ENCODE data around the gene DIDO1. TPM values are rescaled to one million over a fixed set of nuclear protein-coding genes. Genes with fewer than 3 reads are reported as not detected.

DIDO1 gene
- total RNA-seq, 1 donor from 2014 or later = 37.9 TPM

DNA sequence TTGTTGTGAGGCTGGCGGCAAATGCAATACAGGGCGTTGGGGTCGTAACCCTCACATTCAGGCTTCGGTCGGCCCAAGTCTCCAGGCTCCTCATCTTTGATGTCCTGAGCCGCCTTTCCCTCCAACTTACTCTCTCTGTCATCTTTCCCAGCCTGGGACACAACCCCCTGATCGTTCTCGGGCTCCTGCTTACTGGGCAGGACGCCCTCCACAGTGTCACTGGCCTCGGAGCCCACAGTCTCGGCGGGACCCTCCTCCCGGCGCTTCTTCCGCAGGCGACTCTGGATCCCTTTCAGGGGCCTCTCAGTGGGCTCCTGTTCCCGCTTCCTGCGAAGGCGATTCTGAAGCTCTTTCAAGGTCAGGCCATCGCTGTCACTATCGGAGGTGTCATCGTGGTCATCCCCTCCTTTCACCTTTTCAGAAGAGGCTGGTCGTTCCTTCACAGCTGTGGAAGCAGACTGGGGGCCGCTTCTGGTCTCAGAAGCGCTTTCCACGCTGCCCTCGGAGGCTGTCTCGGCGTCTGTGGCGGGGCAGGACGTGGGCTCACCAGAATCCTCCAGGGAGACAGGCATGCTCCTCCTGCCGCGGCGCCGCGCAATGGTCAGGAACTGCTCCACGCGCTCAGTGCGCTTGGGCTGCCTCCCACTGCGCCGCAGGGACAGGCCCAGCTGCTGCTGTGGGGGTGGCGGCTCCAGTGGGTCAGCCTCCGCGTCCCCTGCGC is 15.4 kb downstream of the DIDO1 start:
- H3K4me3 ChIP-seq (ENCODE audit: low read depth, low read length) = no peak overlapping the region
- no peak for DNase-seq (ENCODE audit: low read depth)
- peaks cover 9% of the 10 kb centered on the region for H3K36me3 ChIP-seq (ENCODE audit: control insufficient read depth, insufficient read depth, low read length)
- TF ChIP-seq, protein P1, sequence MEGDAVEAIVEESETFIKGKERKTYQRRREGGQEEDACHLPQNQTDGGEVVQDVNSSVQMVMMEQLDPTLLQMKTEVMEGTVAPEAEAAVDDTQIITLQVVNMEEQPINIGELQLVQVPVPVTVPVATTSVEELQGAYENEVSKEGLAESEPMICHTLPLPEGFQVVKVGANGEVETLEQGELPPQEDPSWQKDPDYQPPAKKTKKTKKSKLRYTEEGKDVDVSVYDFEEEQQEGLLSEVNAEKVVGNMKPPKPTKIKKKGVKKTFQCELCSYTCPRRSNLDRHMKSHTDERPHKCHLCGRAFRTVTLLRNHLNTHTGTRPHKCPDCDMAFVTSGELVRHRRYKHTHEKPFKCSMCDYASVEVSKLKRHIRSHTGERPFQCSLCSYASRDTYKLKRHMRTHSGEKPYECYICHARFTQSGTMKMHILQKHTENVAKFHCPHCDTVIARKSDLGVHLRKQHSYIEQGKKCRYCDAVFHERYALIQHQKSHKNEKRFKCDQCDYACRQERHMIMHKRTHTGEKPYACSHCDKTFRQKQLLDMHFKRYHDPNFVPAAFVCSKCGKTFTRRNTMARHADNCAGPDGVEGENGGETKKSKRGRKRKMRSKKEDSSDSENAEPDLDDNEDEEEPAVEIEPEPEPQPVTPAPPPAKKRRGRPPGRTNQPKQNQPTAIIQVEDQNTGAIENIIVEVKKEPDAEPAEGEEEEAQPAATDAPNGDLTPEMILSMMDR (IDR thresholded peaks at IDR 0.05; ENCODE audit: insufficient read depth, low read length, poor library complexity, severe bottlenecking) = no peak
- no peaks in the 10 kb centered on the region for H3K27me3 ChIP-seq (ENCODE audit: control insufficient read depth, insufficient read depth, low read length)

DNA sequence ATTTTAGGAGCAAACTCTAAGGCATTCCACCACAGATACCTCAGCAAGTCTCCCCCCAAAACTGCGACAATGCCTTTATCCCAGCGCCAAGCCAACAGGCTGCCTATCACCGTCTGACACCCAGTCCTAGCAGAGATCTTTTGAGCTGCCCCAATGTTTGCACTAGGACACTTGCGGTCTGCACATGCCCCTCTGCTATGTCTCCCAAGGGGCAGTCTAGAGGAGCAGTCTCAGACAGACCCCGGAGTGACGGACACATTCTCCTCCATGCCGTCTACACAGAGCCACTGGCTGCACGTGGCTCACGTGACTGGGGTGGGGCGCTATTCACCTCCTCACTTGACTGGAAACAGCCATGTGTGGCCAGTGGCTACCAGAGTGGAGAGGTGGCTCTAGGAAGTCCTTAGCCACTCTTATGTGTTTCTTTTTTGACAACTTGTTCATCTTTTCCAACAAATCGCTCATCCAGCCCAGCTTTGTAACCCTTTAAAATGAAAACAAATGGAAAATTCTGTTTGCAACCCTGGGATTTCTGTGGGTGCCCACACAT is 16.0 kb downstream of the DIDO1 start:
- DNase-seq (ENCODE audit: low read depth) = no peak
- TF ChIP-seq, protein P1 (IDR thresholded peaks at IDR 0.05; ENCODE audit: insufficient read depth, low read length, poor library complexity, severe bottlenecking) = no peak
- H3K4me3 ChIP-seq (ENCODE audit: low read depth, low read length) = no peak overlapping the region
- peaks cover 11% of the 10 kb centered on the region for H3K36me3 ChIP-seq (ENCODE audit: control insufficient read depth, insufficient read depth, low read length)
- no peaks in the 10 kb centered on the region for H3K27me3 ChIP-seq (ENCODE audit: control insufficient read depth, insufficient read depth, low read length)

DNA sequence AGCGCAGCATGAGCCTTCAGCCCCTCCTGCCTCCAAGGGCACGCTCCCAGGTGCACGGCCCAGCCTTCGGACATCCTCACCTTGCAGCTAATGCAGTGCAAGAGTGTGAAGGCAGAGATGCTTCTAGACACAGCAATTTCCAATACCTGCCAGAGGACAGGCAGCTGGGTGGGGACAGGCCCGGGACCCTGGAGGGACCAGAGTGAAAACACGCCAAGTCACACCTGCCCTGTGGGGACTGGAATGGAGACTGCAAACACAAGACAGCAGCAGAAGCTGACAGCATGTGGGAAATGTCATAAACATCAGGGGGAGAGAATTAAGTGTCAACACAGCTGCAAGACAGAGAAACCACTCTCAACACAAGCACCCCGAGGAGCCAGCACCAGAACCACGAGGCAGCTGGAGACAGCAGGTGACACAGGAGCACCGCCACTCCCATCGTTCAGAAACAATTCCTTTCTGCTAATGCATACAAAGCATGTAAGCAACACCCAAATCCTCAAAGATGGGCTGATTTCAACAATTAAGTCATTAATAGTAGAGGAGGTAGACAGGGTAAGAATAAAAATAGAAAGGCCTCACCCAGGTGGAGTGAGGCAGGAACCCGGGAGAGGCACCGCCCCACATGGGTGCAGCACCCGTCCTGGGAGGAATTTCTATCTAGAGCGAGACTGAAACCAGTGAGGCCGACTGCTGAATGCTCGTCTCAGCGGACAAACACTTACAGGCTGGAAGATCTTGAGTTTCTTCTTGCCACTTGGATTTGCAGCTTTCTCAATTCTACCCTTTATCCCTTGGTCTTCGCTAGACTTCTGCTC is 17.1 kb downstream of the DIDO1 start:
- DNase-seq (ENCODE audit: low read depth) = no peak
- H3K36me3 ChIP-seq (ENCODE audit: control insufficient read depth, insufficient read depth, low read length) = peaks cover 11% of the 10 kb centered on the region
- H3K27me3 ChIP-seq (ENCODE audit: control insufficient read depth, insufficient read depth, low read length) = no peaks in the 10 kb centered on the region
- TF ChIP-seq, protein P1 (IDR thresholded peaks at IDR 0.05; ENCODE audit: insufficient read depth, low read length, poor library complexity, severe bottlenecking) = no peak
- H3K4me3 ChIP-seq (ENCODE audit: low read depth, low read length) = no peak overlapping the region

DNA sequence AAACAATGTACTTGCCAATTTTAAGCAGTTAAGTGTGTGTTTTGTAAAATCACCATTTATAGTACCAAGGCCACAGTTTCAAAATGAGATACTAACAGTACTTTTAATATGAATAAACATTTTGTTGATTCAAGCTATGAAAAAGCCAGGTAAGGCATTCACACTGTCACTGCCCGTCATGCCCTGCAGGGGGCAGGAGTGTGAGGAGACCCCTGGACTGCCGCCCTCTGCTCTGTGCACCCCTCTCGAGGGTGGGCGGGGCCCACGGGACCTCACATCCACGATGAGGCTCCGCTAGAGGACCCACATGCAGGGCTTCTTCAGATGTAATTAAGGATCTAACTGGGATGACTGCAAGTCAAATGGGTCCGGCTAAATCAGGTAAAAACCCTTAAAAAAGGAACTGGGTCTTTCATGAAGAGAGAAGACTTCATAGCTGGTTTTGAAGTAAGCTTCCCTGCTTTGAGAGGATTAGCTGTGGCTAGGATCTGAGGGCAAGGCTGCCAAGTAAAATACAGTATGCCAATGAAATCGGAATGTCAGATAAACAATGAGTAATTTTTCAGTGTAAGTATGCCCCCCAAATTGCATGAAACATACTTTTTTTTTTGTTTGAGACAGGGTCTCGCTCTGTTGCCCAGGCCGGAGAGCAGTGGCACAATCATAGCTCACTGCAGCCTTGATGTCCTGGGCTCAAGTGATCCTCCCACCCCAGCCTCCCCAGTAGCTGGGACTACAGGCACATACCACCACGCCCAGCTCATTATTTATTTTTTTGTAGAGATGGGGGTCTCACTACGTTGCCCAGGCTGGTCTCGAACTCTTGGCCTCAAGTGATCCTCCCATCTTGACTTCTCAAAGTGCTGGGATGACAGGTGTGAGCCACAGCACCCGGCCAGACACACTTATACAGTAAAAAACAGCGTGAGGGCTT is 18.7 kb downstream of the DIDO1 start:
- H3K27me3 ChIP-seq (ENCODE audit: control insufficient read depth, insufficient read depth, low read length) = no peaks in the 10 kb centered on the region
- no peak for DNase-seq (ENCODE audit: low read depth)
- TF ChIP-seq, protein P1 (IDR thresholded peaks at IDR 0.05; ENCODE audit: insufficient read depth, low read length, poor library complexity, severe bottlenecking) = peak; percentile 64
- H3K4me3 ChIP-seq (ENCODE audit: low read depth, low read length) = no peak overlapping the region
- peaks cover 14% of the 10 kb centered on the region for H3K36me3 ChIP-seq (ENCODE audit: control insufficient read depth, insufficient read depth, low read length)

DNA sequence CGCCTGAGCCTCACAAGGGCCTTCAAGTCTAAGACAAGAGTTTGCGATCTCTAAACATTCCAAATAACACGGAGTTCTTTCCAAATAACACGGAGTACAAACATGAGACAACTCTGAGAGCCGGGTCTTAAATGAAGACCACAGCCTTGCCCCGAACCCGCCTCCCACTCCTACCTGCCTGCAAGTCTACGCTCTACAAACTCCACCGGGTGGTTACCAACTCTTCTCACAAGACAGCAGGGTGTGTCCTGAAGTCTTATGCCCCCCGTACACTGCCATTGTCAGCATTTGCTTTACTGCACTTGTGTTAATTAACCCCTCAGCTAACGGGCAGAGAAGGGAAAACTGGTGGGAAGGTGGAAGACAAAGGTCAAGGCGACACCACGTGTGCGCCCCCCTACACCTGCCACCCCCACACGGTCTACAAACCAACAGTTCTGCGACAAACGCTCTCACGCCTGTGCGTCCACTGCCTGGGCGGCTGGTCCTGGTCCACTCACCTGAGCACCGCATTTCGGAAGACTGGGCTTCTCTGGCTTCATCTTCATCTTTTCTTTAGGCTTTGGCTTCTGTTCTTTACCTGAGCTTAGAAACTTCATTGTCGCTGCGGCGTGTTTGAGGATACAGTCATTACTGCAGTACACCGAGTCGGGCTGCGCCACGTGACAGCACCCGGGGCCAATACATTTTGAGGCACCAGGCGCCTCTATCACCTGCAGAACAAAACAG is 19.5 kb downstream of the DIDO1 start:
- Histone ChIP-seq H3K27me3 (ENCODE audit: control insufficient read depth, insufficient read depth, low read length) (no peaks in the 10 kb centered on the region), H3K36me3 (ENCODE audit: control insufficient read depth, insufficient read depth, low read length) (peaks cover 13% of the 10 kb centered on the region), H3K4me3 (ENCODE audit: low read depth, low read length) (no peak overlapping the region)
- TF ChIP-seq, protein P1 (IDR thresholded peaks at IDR 0.05; ENCODE audit: insufficient read depth, low read length, poor library complexity, severe bottlenecking) = no peak
- no peak for DNase-seq (ENCODE audit: low read depth)

Data from kidney epithelial cell (primary cell).